Activated CD4-positive, alpha-beta T cell treated with anti-CD3 and anti-CD28 coated beads for 24 hours (primary cell): ENCODE data around the gene TRAM2.

Experiments used
- DNase-seq, 2 donors: peaks; one replicate each; pipeline ENCODE4 v3.0.0-alpha.2; 2020; ENCODE audit warnings: low read depth in 2 of 2

Gene TRAM2, protein sequence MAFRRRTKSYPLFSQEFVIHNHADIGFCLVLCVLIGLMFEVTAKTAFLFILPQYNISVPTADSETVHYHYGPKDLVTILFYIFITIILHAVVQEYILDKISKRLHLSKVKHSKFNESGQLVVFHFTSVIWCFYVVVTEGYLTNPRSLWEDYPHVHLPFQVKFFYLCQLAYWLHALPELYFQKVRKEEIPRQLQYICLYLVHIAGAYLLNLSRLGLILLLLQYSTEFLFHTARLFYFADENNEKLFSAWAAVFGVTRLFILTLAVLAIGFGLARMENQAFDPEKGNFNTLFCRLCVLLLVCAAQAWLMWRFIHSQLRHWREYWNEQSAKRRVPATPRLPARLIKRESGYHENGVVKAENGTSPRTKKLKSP

GRCh38 chr6:52577022-52577777 is at the start of gene TRAM2:
TSS of gene TRAM2 (minus strand) at chr6:52577060. CDS start at chr6:52576915, 145 bp downstream.
- peak; percentile 59 to 60 for DNase-seq

DNA sequence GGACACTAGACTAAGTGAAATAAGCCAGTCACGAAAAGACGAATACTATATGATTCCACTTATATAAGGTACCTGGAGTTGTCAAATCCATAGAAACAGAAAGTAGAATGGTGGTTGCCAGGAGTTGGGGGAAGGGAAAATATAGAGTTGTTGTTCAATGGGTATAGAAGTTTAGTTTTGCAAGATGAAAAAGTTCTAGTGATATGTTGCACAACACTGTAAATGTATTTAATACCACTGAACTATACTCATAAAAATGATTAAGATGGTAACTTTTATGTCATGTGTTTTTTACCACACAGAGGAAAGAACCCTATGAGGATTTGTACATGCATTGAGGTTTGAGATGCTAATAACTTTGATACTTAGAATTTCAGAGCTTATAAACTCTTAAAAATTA is 46.0 kb upstream of the TRAM2 start:
- DNase-seq, result no peak

GRCh38 chr6:52621631-52622030 is 44.8 kb upstream of the TRAM2 start:
- DNase-seq, result no peak

DNA sequence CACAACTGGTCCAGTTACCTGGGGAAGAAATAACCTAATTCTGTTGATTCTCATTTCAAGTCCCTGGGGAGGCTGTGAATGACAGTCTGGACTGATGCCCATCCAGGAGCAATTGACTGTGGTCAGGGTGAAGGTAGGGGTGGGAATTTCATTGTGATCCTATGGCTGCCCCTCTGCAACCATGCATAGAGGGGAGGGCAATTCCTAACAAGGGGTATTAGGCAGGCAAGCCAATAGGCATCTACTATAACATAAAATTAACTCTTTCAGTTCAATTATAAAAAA is 44.0 kb upstream of the TRAM2 start:
- DNase-seq, result no peak

DNA sequence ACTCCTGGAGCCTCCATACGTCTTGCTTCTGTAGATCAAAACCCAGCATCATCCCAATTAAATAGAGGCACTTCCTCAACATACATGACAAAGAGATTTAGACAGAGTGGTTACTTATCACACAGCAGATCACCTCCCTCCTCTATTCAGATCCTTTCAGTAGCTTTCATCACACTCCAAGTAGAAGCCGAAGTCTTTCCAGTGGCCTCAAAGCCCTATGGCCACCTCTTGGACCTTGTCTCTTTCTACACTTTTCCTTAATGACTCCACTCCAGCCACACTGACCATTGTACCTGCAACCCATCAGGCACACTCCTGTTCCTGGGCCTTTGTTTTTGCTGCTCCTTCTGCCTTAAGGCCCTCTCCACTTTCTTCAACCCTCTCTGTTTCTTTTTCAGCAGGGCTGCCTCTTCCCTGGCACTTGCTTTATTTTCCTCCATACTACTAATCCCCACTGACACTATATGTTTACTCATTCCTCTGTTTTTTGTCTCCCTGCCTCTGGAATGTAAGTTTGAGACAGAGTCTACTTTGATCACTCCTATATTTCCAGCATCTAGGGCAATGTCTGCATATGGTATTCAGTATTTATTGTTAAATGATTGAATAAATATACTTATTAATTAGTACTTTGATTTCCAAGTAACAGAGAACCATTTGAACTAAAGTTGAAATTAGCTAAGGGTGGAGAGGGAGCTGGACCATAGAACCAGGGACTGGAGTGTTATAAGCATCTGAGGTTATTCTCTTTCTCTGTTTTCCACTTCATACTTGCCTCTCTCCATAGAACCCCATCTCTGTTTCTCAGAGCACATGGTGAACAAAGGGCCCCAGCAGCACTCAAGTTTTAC is 43.4 kb upstream of the TRAM2 start:
- DNase-seq, result no peak

DNA sequence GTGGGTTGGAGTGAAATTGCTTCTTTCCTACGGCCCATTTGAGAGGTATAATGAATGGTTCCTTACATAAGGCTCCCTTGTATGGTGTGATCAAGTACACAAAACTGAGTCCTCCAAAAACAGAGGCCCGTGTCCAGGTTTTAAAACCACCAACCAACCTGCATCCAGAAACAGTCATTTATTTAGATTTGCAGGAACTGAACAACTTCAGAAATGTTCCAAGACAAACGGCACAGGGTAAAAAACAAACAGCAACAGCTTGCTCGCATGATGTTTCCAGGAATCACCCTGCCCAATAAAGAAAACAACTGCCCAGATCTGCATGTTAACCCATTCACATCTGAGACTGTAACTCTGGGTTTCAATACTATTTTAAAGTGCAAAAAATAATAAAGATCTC is 40.2 kb upstream of the TRAM2 start:
- DNase-seq, result no peak

GRCh38 chr6:52616059-52616690 is 39.3 kb upstream of the TRAM2 start:
- no peak for DNase-seq

GRCh38 chr6:52612336-52613054 is 35.6 kb upstream of the TRAM2 start:
- DNase-seq, result no peak

DNA sequence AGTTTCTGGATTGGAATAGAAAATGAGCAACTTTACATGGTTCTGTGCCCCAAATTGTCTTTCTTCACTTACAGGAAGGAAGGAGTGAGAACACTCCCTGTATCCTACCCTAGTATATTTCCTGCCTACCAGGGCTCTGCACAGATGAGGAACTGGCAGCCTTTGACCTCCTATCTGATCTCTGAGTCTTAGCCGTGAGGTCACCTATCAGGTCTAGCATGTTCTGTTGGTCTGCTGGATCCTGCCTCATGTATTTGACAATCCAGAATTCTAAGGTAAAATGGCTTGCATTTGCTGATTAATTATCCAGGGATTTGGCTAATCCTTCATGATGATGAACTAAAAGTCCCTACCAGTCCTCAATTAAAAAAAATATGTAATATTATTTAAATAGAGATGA is 35.0 kb upstream of the TRAM2 start:
- DNase-seq, result no peak

- DNase-seq, result no peak
These were observed 34.0 kb upstream of the TRAM2 start for GRCh38 chr6:52610745-52611355.

- no peak for DNase-seq
These were observed 33.2 kb upstream of the TRAM2 start for GRCh38 chr6:52610011-52610410.

DNA sequence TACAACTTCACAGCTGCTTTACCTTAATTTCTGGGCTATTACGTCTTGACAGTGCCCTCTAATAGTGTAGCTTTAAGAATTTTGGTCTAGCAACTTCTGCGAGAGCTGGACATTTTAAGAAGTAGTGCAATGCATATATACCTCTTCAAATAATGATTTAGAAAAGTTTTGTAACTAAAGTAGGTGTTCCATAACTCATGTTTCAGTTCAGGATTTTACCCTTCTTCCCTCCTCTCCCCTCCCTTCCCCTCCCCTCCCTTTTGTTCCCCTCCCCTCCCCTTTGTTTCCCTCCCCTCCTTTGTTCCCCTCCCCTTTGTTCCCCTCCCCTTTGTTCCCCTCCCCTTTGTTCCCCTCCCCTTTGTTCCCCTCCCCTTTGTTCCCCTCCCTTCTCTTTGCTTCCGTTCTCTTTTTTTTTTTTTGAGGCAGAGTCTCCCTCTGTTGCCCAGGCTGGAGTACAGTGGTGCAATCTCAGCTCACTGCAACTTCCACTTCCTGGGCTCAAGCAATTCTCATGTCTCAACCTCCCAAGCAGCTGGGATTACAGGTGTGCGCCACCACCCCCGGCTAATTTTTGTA is 28.8 kb upstream of the TRAM2 start:
- DNase-seq, result no peak

- no peak for DNase-seq
These were observed 26.3 kb upstream of the TRAM2 start for GRCh38 chr6:52603000-52603795.

GRCh38 chr6:52598824-52599190 is 21.9 kb upstream of the TRAM2 start:
- DNase-seq, result no peak

DNA sequence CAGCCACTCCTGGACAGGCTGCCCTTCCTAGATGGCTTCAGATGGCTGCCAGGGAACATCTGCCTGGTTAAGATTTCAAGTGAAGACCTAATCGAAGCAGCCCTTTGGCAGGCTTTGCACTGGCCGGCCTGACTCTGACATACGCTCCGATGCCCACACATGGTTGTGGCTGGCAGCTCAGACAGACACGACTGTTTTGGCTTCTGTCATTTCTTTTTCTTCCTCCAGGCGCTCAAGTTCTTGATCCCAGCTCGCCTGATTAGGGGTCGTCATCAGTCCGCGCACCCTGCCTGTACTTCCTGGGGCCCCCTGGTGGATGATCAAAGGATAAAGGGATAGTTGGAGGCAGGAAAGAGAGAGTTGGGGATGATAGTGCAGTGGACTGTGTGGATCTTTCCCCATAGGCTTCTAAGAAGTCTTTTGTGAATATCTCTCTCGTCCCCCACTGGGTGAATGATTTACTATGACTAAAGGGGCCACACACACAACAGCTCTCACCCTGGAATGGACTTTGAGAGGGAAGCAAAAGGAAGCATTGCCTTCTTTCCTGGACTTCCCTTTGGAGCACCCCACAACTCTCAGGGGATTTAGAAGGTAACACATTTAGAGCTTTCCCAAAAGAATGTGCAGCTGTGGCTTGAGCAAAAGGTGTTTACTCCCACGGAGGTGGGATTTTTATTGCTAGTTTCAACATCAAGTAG is 21.4 kb upstream of the TRAM2 start:
- DNase-seq, result no peak

GRCh38 chr6:52597738-52598122 is 20.9 kb upstream of the TRAM2 start:
- DNase-seq, result no peak

DNA sequence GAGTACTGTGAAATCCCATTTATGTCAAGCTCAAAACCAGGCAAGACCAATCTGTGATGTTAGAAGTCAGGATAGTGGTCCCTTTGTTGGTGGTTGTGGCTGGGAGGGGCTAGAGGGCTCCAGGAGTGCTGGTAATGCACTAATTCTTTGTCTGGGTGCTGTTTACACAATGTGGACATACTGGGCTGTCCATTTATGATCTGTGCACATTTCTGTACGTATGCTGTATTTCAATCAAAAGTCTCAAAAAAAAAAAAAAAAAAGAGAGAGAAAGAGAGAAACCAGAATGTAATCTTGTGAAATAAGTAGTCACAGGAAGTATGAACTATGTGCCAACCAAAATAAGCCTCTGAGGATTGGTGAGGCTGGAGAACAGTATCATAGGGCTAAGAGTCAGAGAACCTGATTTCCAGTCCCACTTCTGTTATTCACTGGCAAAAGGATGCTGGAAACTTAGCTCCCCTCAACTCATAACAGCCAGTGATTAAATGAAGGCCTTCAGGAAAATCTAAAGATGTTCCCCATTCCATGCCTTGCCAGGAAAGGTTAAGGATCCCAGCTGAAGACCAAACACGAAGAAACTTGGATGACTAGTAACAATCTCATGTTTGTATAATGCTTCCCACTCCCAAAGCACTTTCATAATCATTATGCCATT is 19.6 kb upstream of the TRAM2 start:
- DNase-seq, result no peak

DNA sequence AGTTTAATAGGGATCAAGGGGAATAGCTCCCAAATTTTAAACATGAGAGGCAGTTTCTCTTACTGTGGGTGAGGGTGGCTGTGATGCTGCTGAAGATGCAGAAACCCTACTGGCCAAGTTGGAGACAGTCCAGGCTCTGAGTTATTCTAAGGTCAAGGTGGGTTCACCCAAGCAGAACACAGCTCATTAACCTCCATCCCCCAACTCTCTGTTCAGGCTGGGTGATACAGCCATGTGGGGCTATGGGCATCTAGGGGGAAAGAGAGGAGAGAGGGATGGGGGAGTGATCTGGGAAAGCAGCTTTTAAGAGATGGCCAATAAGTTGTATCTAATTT is 18.9 kb upstream of the TRAM2 start:
- DNase-seq, result no peak
